ENCODE data around the gene LYPD6B. TPM values are rescaled to one million over a fixed set of nuclear protein-coding genes. Genes with fewer than 3 reads are reported as not detected.

Gene LYPD6B
- total and polyA plus RNA-seq, 4 donors: 0.13 to 0.59 (median 0.14) TPM

GRCh38 chr2:149017116-149017985 lies 21.1 kb upstream of the LYPD6B start (continued):
- TF ChIP-seq FOXA1 (IDR thresholded peaks at IDR 0.05): no peak

DNA sequence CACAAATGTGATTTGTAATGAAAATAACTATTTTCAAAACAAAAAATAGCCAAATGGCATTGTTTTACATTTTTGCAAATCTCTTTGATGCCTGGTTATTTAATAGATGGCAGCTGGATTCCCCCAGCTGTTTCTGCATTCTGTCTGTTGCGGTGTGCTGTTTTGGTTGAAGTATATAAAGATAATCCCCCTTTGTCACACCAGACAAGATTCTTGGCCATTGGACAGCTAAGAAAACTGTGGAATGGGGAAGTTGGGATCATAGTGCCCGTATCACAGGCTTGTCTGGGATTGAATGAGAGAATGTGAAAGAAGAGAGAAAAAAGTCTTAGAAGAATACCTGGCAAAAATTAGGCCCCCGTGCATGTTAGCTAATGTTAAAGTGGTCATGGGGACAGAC lies 19.5 kb upstream of the LYPD6B start:
- DNase-seq (ENCODE audit: low spot score): no peak
- H3K9ac ChIP-seq (ENCODE audit: low read depth in 1 of 2, low read length in 2 of 2): no peak overlapping the region
- no peak for TF ChIP-seq GABPA (IDR thresholded peaks at IDR 0.05 in 1 of 2, conservative IDR thresholded peaks at IDR 0.05 in 1 of 2)
- TF ChIP-seq NR2F2 (IDR thresholded peaks at IDR 0.05): no peak
- TF ChIP-seq RXRA (IDR thresholded peaks at IDR 0.05): no peak
- TF ChIP-seq ATF3 (IDR thresholded peaks at IDR 0.05): no peak
- TF ChIP-seq RAD21 (IDR thresholded peaks at IDR 0.05): no peak
- no peak for TF ChIP-seq ZBTB33 (IDR thresholded peaks at IDR 0.05)
- no peak for TF ChIP-seq CTCF (IDR thresholded peaks at IDR 0.05; ENCODE audit: low read depth, low read length, missing input control)
- no peak for TF ChIP-seq EGR1 (IDR thresholded peaks at IDR 0.05; ENCODE audit: low read depth in 2 of 2)
- no peak for TF ChIP-seq JUND (IDR thresholded peaks at IDR 0.05)
- TF ChIP-seq, protein P1, sequence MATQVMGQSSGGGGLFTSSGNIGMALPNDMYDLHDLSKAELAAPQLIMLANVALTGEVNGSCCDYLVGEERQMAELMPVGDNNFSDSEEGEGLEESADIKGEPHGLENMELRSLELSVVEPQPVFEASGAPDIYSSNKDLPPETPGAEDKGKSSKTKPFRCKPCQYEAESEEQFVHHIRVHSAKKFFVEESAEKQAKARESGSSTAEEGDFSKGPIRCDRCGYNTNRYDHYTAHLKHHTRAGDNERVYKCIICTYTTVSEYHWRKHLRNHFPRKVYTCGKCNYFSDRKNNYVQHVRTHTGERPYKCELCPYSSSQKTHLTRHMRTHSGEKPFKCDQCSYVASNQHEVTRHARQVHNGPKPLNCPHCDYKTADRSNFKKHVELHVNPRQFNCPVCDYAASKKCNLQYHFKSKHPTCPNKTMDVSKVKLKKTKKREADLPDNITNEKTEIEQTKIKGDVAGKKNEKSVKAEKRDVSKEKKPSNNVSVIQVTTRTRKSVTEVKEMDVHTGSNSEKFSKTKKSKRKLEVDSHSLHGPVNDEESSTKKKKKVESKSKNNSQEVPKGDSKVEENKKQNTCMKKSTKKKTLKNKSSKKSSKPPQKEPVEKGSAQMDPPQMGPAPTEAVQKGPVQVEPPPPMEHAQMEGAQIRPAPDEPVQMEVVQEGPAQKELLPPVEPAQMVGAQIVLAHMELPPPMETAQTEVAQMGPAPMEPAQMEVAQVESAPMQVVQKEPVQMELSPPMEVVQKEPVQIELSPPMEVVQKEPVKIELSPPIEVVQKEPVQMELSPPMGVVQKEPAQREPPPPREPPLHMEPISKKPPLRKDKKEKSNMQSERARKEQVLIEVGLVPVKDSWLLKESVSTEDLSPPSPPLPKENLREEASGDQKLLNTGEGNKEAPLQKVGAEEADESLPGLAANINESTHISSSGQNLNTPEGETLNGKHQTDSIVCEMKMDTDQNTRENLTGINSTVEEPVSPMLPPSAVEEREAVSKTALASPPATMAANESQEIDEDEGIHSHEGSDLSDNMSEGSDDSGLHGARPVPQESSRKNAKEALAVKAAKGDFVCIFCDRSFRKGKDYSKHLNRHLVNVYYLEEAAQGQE (IDR thresholded peaks at IDR 0.05): no peak
- TF ChIP-seq YY1 (IDR thresholded peaks at IDR 0.05): no peak
- H3K4me1 ChIP-seq (ENCODE audit: control insufficient read depth in 4 of 4, insufficient read depth in 4 of 4, low read length in 3 of 4): no peaks in the 10 kb centered on the region
- no peaks in the 10 kb centered on the region for H3K9me3 ChIP-seq (ENCODE audit: control insufficient read depth in 4 of 4, low read length in 3 of 4)
- 82% methylated on average over 3 of the region's 3 CpGs for WGBS
- H3K36me3 ChIP-seq (ENCODE audit: control insufficient read depth in 4 of 4, insufficient read depth in 3 of 4, low read depth in 1 of 4, low read length in 3 of 4): no peaks in the 10 kb centered on the region
- H3K4me3 ChIP-seq (ENCODE audit: low read depth in 1 of 3, low read length in 3 of 3): no peak overlapping the region
- H3K27ac ChIP-seq (ENCODE audit: low read depth in 1 of 2, low read length in 2 of 2): no peak overlapping the region
- no peaks in the 10 kb centered on the region for H3K27me3 ChIP-seq (ENCODE audit: control insufficient read depth in 4 of 4, insufficient read depth in 4 of 4, low read length in 3 of 4)
